ENCODE measurements around the gene NTM.

- TF ChIP-seq POLR2A (IDR thresholded peaks at IDR 0.05) (no peak), CTCF (IDR thresholded peaks at IDR 0.05) (no peak)
Observed at GRCh38 chr11:131883332-131883731, 512.9 kb downstream of the NTM start.

Measured in esophagus squamous epithelium (tissue), 4 donors.